ENCODE measurements around the gene CDSN.

The CDSN gene

DNA sequence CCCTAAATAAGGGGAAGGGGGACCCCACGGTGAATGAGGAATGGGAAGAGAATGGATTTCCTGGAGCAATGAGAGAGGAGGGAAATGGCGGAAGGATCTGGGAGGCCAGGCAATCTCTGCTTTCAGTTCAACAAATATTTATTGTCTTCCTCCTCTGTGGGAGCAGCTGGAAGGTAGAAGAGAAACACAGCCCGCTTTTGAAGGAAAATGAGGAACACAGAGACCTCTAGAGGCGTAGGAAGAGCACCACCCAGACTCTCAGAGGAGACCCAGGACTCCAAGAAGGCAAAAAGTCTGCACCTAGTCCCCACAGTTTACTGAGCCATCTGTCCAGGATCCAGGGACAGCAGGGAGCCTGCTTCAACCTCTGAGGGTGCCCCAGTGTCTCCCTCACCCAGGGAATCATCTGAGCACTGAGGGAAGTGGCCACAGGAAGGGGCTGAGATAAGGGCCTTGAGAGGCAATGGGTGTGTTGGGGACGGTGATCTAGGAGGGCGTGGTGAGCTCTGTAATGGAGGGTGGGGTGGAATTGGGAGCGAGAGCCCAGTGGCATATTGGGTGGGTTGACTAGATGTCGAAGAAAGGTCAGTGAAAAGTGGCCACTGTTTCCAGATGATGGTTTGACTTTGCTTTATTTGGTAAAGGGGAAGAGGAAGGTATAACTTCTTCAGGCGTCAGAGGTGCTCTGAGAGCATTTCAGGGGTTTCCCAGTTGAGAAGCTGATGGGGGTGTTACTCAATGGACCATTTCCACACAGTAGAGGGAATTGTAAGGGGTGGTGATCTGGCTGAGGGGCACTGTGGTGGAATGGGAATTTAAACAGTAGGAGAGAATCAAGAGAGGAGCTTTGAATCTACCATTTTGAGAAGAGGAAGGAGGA is 5.0 kb downstream of the CDSN start:
- DNase-seq = peak in 1 of 2 donors; percentile 35

DNA sequence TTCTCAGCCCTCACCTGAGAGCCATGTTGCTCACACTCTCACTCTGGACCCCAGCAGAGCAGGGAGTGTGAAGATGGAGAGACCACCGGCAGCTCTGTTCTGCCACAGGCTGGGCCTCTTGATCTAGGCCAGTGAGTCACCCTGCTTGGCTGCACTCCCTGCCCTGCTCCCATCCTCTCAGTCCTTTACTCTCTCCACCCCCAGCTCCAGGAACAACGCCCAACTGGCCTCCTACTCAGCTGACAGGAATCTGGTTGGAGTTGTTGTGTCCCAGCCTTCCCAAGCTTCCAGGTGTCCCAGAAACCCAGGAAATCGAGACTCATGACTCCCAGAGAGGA is 5.7 kb downstream of the CDSN start, which contains the start of gene PSORS1C1:
PSORS1C1 (plus strand) TSS at position 260 of the 338 bp plus-strand sequence. CDS start 14,833 bp downstream, outside the sequence.
- no peak for DNase-seq

GRCh38 chr6:31113861-31114540 is 6.2 kb downstream of the CDSN start:
- no peak for DNase-seq

DNA sequence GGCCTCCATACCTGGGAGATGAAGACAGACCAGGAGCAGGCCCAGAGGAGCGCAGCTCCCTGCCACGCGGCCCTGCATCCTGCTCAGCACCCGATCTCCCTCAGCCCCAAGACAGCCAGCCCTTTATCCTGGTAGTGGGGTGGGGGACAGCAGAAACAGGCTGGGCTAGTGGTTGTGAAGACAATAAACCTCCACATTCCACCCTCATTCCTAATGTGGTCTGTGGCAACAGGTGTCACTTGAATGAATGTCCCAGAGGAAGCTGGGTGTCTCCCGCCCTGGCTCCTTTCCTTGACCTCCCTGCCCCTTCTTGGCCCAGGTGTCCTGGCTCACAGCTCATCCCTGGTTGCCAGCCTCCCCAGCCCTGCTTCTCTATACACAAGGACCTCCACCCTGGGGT is 7.8 kb downstream of the CDSN start, which contains the start of gene C6orf15:
C6orf15 (minus strand) TSS at position 98 of the 400 bp plus-strand sequence; CDS start at position 78, 20 bp downstream.
- DNase-seq = no peak

DNA sequence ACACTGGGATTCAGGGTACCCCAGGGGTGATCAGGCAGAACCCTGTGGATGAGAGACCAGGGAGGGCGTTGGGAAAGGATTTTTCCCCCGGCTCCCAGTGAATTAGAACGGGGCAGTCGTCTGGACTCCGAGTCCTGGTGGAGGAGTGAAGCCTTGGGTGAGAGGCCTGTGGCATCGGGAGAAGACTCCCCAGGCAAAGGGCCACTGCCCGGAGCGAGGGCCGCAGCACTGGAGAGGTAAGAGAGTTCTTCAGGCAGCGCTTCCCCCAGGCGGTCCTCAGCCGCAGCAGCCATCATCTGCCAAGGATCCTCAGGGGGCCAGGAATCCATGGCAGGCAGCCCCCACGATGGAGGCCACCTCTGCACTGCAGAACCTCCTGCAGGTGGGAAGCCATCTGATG is 8.5 kb downstream of the CDSN start:
- DNase-seq = no peak

DNA sequence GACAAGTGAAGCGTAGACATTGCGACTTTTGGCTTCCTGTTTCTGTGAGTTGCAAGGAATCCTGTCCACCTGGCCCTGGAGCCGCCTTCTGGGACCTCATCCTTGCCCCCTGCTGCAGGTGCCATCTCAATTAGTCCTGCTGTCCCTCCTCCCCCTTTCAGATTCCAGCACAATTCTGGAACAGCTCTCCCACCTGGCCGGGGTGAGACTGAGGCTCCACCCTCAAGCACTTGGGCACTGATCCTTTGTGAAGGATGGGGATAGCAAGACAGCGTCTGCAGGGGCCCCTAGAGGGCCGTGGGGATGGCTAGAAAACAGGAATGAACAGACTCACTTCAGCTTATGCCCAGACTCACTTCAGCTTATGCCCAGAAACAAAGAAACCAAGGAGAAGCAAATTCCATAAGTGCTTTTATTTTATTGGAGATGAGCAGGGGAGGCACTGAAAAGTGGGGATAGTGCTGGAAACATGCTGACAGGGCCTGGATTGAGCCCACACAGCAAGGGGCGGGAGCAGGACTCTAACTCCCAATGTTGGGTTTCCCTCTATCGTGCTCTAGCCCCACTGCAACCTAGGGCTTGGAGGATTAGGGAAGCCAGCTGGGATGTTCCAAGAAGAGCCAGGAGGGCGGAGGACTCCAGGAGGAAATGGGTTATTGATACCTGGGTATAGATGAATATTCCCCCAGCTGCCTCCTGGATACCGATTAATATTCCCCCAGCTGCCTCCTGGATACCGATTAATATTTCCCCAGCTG is 9.2 kb downstream of the CDSN start:
- DNase-seq = no peak

DNA sequence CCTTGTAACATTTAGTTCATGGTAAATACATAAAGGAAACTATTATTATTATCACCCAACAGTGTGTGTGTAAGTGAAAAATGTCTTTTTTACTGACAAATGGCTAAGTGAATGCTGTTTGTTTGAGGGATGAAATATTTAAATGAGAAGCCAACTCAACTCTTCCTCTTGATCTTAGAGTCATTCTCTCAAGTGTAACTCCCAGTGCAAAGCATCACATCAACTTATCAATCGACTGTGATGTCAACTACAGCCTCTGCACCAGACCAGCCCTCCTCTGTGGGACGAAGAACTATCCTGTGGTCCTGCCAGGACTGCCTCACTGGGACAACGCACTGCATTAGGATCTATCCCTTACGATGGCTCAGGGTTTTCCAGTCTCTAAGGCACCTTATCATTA is 13.2 kb downstream of the CDSN start:
- no peak for DNase-seq

DNA sequence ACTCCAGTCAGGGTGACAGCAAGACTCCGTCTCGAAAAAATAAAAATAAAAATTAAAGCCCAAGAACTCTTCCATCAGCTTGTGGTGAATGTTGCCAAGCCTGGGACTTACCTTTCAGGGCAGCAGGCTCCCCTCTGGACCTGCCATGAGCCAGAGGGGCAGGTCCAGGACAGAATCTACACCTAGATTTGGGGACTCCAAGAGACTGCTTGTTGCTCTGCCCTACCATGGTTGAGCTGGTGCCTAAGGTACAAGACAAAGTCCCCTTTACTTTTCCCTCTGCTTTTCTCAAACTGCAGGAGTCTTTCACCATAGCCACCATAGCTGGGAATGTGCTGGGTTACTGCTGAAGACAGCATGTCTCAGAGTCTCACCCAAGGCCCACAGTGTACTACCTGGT is 17.1 kb downstream of the CDSN start:
- no peak for DNase-seq

GRCh38 chr6:31098449-31098938 is 21.8 kb downstream of the CDSN start:
- DNase-seq = no peak

- DNase-seq = no peak
Measured at GRCh38 chr6:31096656-31097055, 23.6 kb downstream of the CDSN start.

DNA sequence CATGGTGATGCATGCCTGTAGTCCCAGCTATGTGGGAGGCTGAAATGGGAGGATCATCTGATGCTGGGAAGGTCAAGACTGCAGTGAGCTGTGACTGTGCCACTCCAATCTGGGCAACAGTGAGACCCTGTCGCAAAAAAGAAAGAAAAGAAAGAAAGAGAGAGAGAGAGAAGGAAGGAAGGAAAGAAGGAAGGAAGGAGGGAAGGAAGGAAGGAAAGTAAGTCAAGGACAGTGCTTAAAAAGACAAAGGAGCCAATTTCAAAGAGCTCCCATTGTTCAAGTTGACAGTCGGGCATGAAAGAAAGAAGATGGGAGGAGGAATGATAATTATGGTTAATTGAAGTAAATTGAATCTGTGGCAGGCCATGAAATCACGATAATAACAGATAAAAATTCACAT is 24.0 kb downstream of the CDSN start:
- DNase-seq = no peak

DNA sequence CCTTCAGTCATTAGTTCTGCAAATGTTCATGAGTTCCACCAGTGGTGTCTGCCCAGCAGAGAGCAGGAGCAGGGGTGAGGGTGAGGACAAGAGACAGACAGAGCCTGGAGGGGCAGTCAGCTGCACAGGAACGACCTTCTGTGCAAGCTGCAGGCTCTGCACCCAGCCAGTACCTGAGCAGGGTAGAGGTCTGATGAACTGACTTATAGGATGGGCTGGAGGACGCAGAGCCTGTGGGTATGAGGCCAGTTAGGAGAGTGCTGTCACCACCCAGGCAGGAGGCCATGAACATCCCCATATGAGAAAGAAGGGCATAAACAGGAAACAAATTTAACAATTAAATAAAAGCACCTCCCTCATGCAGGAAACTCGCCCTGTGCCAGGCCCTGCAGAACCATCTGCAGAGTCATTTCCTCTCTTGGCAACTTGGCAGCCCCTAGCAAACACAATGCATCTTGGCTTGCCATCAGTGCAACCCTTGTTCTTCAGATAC is 25.8 kb downstream of the CDSN start:
- peak in 1 of 2 donors; percentile 50 for DNase-seq

DNA sequence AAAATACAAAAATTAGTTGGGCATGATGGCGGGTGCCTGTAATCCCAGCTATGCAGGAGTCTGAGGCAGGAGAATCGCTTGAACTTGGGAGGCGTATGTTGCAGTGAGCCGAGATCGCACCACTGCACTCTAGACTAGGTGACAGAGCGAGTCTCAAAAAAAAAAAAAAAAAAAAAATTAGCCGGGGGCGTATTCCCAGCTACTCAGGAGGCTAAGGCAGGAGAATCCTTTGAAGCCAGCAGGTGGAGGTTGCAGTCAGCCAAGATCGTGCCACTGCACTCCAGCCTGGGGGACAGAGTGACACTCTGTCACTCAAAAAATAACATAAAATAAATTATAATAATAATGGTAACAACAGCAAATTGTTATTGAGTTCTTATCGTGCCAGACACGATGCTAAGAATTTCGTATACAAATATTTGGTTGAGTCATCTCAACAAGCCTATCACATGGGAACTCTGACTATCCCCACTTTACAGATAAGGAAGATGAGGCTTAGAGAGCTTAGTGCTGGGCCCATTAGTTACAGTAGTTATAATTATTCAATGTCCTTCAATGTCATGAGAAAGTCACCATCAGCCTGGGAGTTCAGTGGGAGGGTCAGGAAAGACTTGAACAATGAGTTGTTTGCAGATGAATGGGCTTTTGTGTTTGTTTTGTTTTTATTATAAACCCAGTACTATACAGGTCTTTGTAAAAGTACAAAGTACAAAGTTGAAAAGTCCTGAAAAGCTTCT is 27.3 kb downstream of the CDSN start:
- no peak for DNase-seq

- DNase-seq = no peak
Measured at GRCh38 chr6:31092238-31092637, 28.0 kb downstream of the CDSN start.

GRCh38 chr6:31091680-31092079 is 28.6 kb downstream of the CDSN start:
- DNase-seq = no peak

DNA sequence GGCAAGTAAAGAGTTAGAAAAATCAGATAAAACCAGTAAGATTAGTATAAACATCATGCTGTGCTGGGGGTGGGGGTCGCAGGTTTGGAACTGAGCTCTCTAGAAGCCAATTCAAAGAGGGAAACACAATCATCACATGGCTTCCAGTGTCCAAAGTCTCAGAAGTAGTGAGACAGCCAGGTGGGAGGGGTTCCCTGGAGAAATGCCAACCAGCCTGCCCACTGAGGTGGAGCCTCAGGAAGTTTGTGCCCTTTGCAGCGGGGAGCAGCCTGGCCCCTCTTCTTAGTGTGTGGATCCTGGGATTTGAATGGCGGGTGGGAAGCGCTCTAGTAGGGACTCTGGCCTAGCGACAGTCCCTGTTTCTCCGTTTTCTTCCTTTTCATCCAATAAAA is 29.3 kb downstream of the CDSN start:
- DNase-seq = no peak

DNA sequence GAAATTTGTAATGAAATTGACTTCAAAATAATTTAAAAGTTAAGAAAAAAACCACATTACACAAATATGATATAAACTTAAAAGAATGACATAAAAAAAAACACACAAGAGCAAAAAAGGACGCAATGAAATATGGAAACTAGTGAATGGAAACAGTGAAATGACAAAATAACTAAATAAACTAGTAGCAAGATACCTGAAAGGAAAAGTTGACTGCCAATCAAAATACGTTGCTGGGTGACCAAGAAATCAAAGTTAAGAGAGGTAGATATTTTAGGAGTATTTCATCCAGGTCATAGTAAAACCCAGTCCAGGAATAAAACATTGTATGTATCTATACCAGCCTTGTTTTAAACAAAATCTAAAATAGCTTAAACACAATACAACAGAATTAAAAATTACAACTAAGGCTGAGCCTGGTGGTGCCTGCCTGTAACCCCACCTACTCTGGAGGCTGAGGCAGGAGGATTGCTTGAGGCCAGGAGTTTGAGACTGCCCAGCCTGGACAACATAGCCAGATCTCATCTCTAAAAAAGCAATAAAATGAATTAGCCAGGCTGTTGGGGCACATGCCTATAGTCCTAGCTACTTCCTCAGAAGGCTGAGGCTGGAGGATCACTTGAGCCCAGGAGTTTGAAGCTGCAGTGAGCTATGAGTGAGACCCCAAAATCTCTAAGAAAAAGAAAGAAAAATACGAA is 29.8 kb downstream of the CDSN start:
- no peak for DNase-seq

- peak; percentile 80 to 86 for DNase-seq
Measured at GRCh38 chr6:31087494-31088089, 32.7 kb downstream of the CDSN start.

GRCh38 chr6:31086788-31087440 is 33.3 kb downstream of the CDSN start:
- DNase-seq = no peak

DNA sequence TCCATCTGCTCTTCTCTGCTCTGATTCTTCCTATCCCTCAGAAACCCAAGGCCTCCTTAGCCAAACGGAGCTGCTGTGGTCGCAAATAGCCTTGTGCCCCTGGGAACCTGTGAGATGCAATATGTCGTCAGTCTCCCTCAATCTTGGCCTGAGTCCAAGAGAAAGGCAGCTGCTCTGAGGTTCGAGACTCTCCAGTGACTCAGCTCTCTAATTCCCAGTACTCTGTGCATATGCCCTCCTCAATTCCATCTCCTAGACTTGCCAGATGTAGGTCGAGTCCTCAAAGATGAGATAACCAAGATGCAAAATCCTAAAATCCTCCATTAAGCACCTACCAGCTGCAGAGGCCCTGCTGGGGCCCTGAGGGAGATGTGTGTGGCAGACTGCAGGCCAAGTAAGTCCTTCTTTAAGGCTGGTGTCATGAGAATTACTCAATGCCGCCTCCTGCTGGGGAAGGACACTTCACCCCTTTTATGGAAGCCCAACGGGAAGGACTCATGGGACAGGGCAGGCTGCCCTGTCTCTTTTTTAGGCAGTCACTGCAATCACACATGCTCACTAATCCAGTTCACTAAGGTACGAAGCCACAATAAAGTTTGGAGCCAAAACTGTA is 36.4 kb downstream of the CDSN start:
- DNase-seq = peak; percentile 12 to 53

All from CD4-positive, alpha-beta T cell treated with Interferon alpha-2 for 1 hour (primary cell).